ENCODE data around the gene ELP4.
"Not testable (repeated sequence)": the region's sequence is repeated elsewhere in the genome, so short reads cannot be mapped to it uniquely, and the experiment has no call there.

The ELP4 gene

GRCh38 chr11:31720671-31721365, 211.3 kb downstream of the ELP4 start:
- no peak overlapping the region for H3K4me3 ChIP-seq (ENCODE audit: low read depth, low read length)

GRCh38 chr11:31722754-31723153, 213.2 kb downstream of the ELP4 start:
- no peak for TF ChIP-seq MYC (IDR thresholded peaks at IDR 0.05; ENCODE audit: low read depth, low read length)
- TF ChIP-seq CTCF (IDR thresholded peaks at IDR 0.05; ENCODE audit: low read depth, low read length), result no peak
- no peak for TF ChIP-seq MAX (IDR thresholded peaks at IDR 0.05; ENCODE audit: low read depth, low read length)
- TF ChIP-seq POLR2A (IDR thresholded peaks at IDR 0.05; ENCODE audit: extremely low read depth, insufficient read length), result no peak
- H3K4me3 ChIP-seq (ENCODE audit: low read depth, low read length), result no peak overlapping the region
- DNase-seq (ENCODE audit: low read depth), result no peak

More at GRCh38 chr11:31720671-31721365, 211.3 kb downstream of the ELP4 start:
- no peak for DNase-seq (ENCODE audit: low read depth)
- TF ChIP-seq MAX (IDR thresholded peaks at IDR 0.05; ENCODE audit: low read depth, low read length) (no peak), POLR2A (IDR thresholded peaks at IDR 0.05; ENCODE audit: extremely low read depth, insufficient read length) (no peak), MYC (IDR thresholded peaks at IDR 0.05; ENCODE audit: low read depth, low read length) (no peak), CTCF (IDR thresholded peaks at IDR 0.05; ENCODE audit: low read depth, low read length) (no peak)

- no peak for TF ChIP-seq MAX (IDR thresholded peaks at IDR 0.05; ENCODE audit: low read depth, low read length)
- TF ChIP-seq CTCF (IDR thresholded peaks at IDR 0.05; ENCODE audit: low read depth, low read length), result no peak
- TF ChIP-seq POLR2A (IDR thresholded peaks at IDR 0.05; ENCODE audit: extremely low read depth, insufficient read length), result no peak
- TF ChIP-seq MYC (IDR thresholded peaks at IDR 0.05; ENCODE audit: low read depth, low read length), result no peak
- no peak for DNase-seq (ENCODE audit: low read depth)
- H3K4me3 ChIP-seq (ENCODE audit: low read depth, low read length), result no peak overlapping the region
These were observed 215.6 kb downstream of the ELP4 start for GRCh38 chr11:31725176-31725575.

GRCh38 chr11:31728432-31728831, 218.9 kb downstream of the ELP4 start:
- H3K4me3 ChIP-seq (ENCODE audit: low read depth, low read length), result no peak overlapping the region
- no peak for DNase-seq (ENCODE audit: low read depth)
- TF ChIP-seq POLR2A (IDR thresholded peaks at IDR 0.05; ENCODE audit: extremely low read depth, insufficient read length), result no peak

- no peak for DNase-seq (ENCODE audit: low read depth)
- TF ChIP-seq MAX (IDR thresholded peaks at IDR 0.05; ENCODE audit: low read depth, low read length) (no peak), POLR2A (IDR thresholded peaks at IDR 0.05; ENCODE audit: extremely low read depth, insufficient read length) (no peak), MYC (IDR thresholded peaks at IDR 0.05; ENCODE audit: low read depth, low read length) (no peak), CTCF (IDR thresholded peaks at IDR 0.05; ENCODE audit: low read depth, low read length) (no peak)
These were observed 230.6 kb downstream of the ELP4 start for GRCh38 chr11:31740131-31740530.

GRCh38 chr11:31740731-31741368, 231.3 kb downstream of the ELP4 start:
- not testable (repeated sequence) for H3K4me3 ChIP-seq (ENCODE audit: low read depth, low read length); DNase-seq (ENCODE audit: low read depth)

More at GRCh38 chr11:31740131-31740530, 230.6 kb downstream of the ELP4 start:
- no peak overlapping the region for H3K4me3 ChIP-seq (ENCODE audit: low read depth, low read length)

All from NB4 (cell line).